ENCODE measurements around the gene ABCB8.
A peak's percentile ranks its signal among the peaks of the same experiment; 100 is the strongest.
"Not testable (repeated sequence)": the region's sequence is repeated elsewhere in the genome, so short reads cannot be mapped to it uniquely, and the experiment has no call there.

The ABCB8 gene

DNA sequence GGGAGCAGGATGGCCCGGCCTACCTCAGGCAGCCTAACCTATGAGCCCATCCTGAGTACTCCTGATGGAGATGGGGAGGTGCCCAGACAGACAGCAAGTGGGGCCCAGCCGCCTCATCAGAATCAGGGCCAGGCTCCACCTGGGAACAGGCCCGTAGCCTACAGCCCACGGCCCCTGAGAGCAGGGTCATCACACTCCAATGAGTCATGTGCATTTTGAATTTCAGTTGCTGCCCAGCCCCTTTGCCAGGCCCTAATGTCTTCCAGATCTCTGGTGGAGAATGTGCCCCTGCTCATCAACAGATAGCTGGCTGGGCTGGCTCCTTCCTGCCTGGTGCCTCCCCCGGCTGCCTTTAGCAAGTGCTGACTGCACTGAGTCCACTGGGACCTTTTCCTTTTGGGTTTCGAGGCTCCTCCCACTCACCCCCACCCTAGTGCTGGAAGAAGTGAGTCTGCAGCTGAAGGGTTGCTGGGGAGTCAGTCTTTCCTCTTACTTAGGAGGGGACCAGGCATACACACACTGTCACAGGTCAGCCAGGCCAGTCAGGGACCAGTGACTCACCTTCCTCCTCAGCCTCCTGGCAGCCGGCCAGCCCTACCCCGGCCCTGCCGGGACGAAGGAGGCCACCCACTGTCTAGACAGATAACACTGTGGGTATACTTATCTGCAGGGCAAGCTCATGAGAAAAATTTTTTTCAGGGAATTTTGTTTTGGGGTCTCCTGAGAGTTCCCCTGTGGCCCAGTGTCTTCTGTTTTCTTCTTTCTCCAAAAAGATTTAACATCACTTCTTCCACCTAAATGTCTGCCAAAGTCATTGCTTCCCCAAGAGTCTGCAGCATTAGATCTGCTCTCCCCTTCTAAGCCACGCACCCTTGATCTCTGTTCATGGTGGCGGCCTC, 10.9 kb downstream of the ABCB8 start:
- DNase-seq, result peak; percentile 84

DNA sequence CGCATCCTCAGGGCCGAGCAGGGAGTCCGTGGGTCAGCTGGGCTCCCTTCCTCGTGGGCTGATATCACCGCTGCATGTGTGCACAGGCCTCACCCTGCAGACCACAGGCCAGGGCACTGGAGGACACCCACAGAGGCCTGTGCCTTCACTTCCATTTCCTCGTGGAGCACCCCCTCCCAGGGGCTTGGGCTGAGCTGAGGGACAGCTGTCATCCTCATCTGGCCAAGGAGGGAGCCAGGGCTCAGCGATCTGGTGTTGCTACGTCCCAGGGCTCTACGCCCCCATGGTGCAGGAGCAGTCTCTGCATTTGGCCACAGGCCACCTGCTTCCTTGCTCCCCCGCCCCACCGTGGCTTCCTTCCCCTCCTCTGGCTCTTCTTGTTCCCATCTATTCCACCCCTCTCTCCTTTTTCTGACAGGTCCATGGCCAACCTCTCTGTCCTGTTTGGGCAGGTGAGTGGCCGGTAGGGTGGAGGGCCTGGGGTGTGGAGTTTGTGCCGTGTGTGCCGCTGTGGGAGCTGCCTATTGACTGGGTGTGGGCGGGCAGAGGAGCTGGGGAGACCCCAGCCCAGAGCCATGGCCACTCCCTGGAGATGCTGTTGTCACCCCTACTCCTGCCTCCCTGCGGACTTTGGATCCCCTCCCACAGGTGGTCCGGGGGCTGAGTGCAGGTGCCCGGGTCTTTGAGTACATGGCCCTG, 11.7 kb downstream of the ABCB8 start:
- no peak for DNase-seq

DNA sequence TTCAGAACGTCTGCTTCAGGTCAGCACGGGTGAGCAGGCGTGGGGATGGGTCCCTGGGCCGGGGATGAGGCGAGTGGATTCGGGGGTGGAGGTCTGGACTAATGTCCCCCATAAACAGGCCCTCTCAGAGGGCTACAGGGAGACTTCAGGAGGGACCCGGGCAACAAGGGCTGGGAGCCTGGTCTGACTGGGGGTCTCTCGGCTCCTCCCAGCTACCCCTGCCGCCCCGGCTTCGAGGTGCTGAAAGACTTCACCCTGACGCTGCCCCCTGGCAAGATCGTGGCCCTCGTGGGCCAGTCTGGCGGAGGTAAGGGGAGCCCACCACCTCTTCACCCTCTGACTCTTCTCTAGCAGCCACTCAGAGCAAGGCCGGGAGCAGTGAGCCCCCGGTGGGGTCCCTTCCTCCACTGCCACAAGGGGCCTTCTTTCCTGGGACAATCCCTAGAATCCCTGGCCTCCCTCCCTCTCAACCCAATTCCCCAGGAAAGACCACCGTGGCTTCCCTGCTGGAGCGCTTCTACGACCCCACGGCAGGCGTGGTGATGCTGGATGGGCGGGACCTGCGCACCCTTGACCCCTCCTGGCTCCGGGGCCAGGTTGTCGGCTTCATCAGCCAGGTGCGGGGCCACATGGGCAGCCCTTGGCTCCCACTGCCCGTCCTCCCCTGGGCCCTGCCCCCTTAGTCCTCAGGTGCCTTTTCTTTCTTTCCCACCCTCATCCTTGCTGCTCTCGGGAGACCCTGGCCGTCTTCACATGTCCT, 12.5 kb downstream of the ABCB8 start:
- DNase-seq, result no peak

DNA sequence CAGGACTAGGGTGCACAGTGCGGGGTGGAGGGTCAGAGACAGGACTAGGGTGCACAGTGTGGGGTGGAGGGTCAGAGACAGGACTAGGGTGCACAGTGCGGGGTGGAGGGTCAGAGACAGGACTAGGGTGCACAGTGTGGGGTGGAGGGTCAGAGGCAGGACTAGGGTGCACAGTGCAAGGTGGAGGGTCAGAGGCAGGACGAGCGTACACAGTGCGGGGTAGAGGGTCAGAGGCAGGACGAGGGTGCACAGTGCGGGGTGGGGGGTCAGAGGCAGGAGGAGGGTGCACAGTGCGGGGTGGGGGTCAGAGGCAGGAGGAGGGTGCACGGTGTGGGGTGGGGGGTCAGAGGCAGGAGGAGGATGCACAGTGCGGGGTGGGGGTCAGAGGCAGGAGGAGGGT, 15.2 kb downstream of the ABCB8 start:
- DNase-seq, result not testable (repeated sequence)

DNA sequence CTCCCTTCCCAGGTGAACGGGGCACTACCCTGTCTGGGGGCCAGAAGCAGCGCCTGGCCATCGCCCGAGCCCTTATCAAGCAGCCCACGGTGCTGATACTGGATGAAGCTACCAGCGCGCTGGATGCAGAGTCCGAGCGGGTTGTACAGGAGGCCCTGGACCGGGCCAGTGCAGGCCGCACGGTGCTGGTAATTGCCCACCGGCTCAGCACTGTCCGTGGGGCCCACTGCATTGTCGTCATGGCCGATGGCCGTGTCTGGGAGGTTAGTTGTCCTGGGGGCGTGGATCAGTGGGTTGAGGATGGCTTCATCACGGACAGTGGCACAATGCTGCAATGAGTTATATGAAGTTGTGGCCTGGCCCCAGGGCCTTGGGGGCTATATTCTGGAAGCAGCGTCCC, 15.7 kb downstream of the ABCB8 start:
- DNase-seq, result no peak

DNA sequence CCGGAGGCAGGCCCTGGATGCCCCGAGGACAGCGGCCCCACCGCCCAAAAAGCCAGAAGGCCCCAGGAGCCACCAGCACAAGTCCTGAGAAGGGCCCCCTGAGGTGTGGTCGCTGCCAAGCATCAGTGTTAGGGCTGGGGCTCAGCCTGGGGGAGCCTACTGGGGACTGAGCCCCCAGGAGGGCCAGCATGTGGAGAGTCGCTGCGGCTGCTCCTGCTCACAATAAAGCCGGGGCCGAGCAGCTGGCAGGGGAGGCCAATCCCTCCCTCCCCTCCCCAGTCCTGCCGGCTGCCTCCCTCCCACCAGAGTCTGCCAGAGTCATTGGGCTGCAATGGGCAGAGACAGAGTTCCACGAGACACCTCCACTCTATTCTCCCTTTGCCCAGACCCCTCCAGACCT, 17.0 kb downstream of the ABCB8 start:
- DNase-seq, result no peak

DNA sequence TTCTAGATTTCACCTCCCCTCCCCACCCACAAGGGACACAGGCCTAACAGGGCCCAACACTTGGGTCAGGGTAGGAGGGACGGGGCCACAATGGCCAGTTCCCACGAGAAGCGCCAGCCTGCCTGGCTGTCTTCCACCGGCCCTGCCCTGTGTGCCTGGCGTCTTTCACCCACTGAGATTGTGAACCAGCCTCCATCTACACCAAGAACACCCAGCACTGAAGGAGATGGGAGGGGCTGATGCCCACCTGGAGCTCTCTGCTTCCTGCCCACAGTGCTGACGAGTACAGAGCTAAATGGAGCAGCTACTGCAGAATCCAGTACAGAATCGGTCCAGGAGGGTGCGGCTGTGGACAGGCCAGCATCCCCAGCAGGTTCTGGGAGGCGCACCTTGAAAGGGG, 17.7 kb downstream of the ABCB8 start:
- no peak for DNase-seq

DNA sequence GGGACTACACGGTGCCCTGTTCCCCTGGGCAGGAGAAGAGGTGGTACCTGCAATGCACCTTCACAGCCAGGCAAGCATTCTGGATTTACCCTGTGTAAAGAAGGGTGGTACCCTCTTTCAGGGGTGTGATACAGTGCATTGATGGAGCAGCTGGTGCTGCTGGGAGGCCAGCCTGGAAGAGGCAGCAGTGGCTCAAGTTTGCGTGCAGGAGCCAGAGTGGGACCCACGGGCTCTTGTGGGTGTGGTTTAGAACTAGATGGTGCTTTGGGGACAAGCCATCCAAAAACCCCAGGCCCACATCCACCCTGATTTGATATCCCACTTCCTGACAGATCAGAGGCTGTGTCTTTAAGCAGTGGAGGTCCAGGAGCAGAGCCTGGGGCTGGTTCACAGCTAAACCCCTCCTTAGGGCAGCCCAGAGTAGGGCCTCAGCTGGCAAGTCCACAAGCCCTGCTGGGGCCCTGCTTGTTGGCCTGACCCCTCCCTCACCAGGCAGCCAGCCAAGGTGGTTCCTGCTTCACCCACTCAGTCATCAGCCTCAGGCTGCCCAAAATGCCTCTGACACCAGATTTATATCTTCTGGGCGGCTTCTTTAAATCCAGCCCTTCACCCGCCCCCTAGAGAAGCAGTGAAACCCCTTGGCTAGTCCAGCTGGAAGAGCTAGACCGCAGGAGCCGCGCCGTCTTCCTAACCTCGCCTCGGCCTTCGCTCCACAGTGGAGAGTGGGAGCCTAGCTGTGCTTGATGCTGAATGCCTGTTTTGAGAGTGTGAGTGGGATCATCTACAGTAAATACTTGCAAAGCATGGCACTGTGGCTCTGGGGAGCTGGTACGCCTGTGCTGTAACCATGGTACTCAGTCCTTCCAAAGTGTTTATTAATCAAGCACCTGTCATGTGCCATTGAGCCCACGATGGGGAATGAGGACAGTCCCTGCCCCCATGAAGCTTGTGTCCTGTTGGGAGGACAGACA, 18.6 kb downstream of the ABCB8 start:
- DNase-seq, result peak; percentile 48

DNA sequence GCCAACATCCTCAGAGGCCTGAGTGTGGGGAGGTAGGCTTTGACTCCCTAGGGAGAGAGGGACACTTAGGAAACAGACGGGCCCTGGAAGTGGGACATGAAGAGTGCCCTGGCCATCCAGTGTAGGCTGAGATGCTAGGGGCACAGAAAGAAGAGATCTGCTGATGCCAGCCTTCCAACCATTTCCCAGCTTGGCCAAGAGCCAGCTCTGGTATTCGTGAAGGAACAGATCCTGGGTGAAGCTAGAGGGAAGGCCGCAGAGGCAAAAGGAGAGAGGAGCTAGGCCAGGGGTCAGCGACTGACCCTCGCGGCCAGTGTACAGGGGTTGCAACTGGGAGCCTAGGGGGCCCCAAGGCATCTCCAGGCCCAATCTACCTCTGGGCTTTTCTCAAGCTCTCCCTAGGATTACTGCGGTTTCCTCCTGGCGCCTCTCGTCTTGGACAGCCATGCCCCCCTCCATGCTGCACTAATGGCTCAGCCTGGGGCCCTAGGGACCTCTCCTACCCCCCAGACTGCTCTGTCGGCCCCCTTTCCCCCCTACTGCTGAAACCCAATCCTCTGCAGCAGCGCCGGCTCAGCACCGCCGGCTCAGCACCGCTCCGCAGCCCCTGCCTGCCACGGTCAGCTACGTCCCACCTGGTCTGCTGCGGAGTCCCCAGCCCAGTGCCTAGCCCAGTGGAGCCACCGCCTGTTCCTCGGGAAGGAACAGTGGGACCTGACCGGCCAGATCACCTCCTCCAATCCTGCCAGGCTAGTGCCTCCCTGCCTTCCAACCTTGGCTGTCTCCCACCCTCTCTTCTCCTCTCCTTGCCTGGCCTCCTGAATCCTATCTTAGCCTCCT, 19.9 kb downstream of the ABCB8 start, which contains the start of gene ASIC3:
ASIC3 (plus strand) TSS at position 556 of the 840 bp plus-strand sequence. CDS start 355 bp downstream, outside the sequence.
- no peak for DNase-seq

DNA sequence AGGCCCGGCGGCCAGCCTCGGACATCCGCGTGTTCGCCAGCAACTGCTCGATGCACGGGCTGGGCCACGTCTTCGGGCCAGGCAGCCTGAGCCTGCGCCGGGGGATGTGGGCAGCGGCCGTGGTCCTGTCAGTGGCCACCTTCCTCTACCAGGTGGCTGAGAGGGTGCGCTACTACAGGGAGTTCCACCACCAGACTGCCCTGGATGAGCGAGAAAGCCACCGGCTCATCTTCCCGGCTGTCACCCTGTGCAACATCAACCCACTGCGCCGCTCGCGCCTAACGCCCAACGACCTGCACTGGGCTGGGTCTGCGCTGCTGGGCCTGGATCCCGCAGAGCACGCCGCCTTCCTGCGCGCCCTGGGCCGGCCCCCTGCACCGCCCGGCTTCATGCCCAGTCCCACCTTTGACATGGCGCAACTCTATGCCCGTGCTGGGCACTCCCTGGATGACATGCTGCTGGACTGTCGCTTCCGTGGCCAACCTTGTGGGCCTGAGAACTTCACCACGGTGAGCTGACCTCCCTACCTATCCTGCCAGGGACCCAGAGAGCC, 20.7 kb downstream of the ABCB8 start:
- no peak for DNase-seq

DNA sequence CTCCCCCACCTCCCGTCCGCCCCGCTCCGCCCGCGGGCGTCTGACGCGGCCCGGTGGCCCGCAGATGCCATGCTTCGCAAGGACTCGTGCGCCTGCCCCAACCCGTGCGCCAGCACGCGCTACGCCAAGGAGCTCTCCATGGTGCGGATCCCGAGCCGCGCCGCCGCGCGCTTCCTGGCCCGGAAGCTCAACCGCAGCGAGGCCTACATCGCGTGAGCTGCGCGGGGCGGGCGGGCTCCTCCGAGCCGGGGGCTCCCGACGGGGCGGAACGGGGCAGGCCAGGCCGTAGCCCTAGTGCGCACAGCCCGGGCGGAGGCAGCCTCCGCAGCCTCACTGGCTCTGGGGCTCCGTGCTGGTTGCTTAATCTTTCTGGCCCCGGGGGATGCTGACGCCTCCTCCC, 22.9 kb downstream of the ABCB8 start:
- no peak for DNase-seq

DNA sequence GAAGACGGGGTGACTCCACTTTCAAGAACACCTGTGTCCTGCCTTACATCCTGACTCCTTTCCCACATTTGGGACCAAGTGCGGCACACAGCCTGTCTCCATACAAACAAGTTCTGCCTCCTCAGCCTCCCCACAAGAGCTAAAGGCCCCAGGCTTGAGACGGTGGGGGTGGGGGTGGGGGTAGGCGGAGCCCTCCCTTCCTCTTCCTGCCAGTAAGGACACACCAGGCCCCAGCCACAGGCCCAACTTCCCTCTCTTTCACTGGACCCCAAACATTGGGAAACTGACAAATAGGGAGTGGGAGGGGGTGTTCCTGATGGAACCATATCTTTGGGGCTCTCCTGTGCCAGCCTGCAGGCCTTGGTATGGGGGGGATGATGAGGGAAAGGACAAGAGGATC, 24.8 kb downstream of the ABCB8 start:
- no peak for DNase-seq

DNA sequence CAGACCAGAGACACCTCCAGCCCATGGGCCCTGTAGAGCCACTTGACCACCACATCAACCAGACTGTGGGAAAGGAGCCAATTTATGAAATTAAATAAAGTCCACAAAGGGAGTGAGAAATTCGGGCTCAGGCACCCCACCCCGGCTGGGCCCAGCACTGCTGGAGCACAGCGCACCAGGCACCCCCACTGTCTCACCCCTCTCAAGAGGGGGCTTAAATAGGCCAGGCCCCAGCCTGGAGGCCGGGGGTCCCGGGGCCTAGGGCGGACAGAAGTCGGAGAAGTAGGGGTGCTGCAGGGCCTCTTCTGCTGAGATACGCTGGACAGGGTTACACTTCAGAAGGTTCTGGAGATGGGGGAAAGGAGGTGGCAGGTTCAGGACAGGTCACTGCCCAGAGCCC, 25.5 kb downstream of the ABCB8 start:
- DNase-seq, result no peak

DNA sequence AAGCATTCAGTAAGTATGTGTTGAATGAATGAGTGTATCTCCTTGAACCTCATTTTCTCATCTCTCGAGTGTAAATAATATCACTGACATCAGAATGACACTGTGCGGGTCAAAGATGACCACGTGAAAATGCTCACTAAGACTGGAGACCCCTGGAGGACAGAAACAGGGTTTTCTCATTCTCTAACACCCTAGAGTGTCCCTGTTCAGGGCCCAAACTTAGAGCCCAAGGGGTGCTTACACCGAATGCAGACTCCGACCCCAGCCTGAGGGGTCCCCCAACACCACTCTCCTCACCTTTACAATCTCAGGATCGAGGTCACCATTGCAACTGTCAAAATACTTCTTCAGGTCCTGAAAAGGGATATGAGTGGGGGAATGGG, 28.0 kb downstream of the ABCB8 start:
- no peak for DNase-seq

DNA sequence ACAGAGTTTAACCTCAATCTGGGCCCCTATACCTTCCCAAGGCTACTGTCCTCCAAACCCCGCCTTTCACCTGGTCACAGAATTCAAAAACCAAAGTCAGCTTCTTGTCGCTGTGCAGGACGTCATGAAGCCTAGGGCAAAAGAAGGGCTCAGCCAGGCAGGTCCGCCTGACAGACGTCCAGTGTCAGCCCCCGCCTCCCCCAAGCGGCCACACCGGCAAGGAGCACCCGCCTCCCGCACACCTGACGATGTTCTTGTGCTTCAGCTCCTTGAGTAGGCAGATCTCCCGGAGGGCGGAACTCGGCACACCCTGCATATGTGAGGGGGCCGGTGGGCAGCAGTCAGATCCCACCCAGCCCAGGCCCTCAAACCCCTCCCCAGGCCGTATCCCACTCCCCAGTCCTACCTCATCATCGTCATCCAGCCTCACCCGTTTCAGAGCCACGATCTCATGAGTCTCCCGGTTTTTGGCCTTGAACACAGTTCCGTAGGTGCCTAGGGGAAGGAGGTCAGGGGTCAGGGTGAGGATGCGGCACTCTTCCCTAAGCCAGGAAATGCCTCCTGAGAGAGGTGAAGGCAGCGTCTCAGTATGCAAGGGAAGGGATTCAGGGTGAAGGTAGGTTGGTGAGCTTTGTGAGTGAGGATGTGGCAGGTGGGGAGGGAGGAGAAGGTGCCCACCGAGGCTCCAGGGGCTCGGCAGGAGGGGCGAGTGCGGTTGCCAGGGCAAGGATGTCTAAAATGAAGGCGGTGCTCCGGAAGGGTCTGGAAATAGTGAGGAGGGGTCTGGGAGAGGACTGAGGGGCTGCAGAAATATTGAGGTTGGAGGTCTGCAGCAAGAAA, 28.6 kb downstream of the ABCB8 start:
- DNase-seq, result no peak

DNA sequence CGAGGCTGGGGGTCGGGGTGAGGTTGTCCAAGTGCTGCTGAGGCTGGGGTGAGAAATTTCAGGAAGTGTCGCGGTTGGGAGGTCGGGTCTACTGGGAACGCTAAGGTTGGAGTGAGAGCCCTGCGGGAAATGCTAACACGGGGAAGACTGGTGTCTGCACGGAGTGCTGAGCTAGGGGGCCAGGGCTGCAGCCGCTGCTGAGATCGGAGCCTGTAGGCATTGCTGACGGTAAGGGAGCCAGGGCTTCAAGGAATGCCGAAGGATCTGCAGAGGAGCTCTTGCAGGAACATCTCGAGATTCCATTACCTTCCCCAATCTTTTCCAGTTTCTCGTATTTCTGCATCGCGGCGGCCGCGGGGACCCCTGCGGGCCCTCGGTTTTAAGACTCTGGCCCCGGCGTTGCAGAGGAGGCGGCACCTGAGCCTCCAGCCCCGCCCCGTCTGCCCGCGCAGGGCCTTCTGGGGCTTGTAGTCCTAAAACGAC, 29.3 kb downstream of the ABCB8 start, which contains the start of gene CDK5:
CDK5 (minus strand) TSS at position 392 of the 483 bp plus-strand sequence; CDS start at position 343, 49 bp downstream.
- no peak for DNase-seq

DNA sequence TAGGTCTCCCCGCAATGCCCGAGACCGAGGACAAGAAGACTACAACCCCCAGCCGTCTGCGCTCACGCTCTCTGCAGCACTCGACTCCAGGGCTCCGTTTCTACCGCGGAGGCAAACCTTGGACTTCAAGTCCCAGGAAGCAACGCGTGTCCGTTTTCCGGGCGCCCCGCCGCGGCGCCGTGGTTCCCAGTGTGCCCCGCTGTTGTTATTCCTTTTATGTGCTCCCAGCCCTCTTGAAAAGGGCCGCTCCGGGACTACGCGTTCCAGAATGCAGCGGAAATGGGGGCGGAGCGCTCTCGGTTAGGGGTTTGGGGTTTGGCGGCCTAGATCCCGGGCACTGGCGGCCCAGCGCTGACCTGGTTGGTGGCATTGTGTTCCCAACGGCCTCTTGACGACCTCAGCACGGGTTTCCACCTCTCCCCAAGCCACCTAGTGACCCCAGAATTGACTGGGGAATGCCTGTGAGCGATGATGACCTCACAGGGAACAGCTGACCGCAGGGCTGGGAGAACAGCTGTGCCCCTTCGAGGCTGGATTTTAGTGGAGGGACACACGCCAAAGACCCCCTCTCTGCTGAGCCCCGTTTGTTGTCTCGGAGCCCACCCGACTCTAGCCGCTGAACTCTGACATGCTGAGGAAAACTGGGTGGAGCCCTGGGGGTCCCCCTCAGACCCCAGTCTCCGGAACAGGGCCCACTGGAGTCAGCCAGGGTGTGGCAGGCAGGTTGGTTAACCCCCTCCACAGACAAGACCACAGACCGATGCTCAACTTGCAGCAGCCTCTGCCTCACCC, 29.9 kb downstream of the ABCB8 start:
- peak; percentile 95 for DNase-seq

DNA sequence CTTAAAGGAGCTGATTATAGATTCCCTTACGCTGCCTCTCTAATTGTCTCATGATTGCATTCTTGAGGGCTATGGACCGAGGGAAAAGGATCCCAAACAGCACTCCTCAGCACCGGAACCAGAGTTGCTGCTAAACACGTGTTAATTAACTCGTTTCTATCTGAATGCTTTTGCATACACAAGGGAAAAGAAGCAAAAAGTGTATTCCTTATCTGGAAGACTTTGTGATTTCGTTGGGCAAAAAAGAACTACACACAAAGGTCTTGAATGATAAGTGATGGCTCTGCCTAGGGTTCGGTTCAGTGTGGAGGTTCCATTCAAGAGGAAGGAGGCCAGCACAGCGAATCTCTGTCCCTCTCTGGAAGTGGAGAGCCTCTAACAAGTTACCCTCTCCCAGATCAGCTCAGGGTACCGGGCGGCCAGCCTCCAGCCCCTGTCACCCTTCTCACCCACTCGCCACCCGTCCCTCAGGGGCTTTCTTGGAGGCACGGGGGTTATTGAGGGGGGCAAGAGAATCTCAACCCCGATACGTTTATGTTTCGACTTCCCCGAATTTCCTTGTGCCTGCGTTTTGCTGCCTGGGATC, 30.6 kb downstream of the ABCB8 start:
- DNase-seq, result no peak

Measured in T1000 (cell line).